Stomach smooth muscle (tissue), 2 donors: ENCODE results near the gene SLAMF7.

Experiments
- H3K27ac ChIP-seq: one replicate; pipeline ENCODE4 v1.7.0; 2013; ENCODE audit warnings: mild to moderate bottlenecking, low read length, inconsistent platforms
- H3K27me3 ChIP-seq, 2 donors: one replicate each; pipeline ENCODE4 v1.7.0; 2013; ENCODE audit warnings: low read length in 2 of 2; ENCODE audit not compliant: insufficient read depth in 2 of 2, control insufficient read depth in 1 of 2
- H3K36me3 ChIP-seq, 2 donors: one replicate each; pipeline ENCODE4 v1.7.0; 2013; ENCODE audit warnings: low read length in 2 of 2; ENCODE audit not compliant: control insufficient read depth in 2 of 2, insufficient read depth in 2 of 2
- H3K4me1 ChIP-seq: one replicate; pipeline ENCODE4 v1.7.0; 2013; ENCODE audit warnings: low read length; ENCODE audit not compliant: control insufficient read depth, insufficient read depth
- H3K4me3 ChIP-seq, 2 donors: one replicate each; pipeline ENCODE4 v1.7.0; 2013; ENCODE audit warnings: low read length in 2 of 2
- H3K9ac ChIP-seq, 2 donors: one replicate each; pipeline ENCODE4 v1.7.0; 2013; ENCODE audit warnings: low read length in 2 of 2, mild to moderate bottlenecking in 1 of 2
- H3K9me3 ChIP-seq, 2 donors: one replicate each; pipeline ENCODE4 v1.7.0; 2013; ENCODE audit warnings: low read length in 2 of 2; ENCODE audit not compliant: control insufficient read depth in 2 of 2
- donor health status: healthy.
- donor health status: Pancreatic carcinoma.

Gene SLAMF7

GRCh38 chr1:160747717-160748116, 8.7 kb downstream of the SLAMF7 start:
- H3K9ac ChIP-seq, result no peak overlapping the region
- no peak overlapping the region for H3K4me3 ChIP-seq
- peaks cover 0 to 5% of the 10 kb centered on the region in 2 donors for H3K27me3 ChIP-seq
- H3K27ac ChIP-seq, result no peak overlapping the region
- peaks cover 0 to 2% of the 10 kb centered on the region in 2 donors for H3K9me3 ChIP-seq
- no peaks in the 10 kb centered on the region for H3K36me3 ChIP-seq
- H3K4me1 ChIP-seq, result no peaks in the 10 kb centered on the region

- Histone ChIP-seq H3K27me3 (peaks cover 0 to 3% of the 10 kb centered on the region in 2 donors), H3K4me3 (no peak overlapping the region), H3K9ac (no peak overlapping the region), H3K36me3 (no peaks in the 10 kb centered on the region), H3K9me3 (peaks cover 0 to 2% of the 10 kb centered on the region in 2 donors), H3K27ac (no peak overlapping the region), H3K4me1 (no peaks in the 10 kb centered on the region)
These were observed 9.3 kb downstream of the SLAMF7 start for GRCh38 chr1:160748181-160748877.

DNA sequence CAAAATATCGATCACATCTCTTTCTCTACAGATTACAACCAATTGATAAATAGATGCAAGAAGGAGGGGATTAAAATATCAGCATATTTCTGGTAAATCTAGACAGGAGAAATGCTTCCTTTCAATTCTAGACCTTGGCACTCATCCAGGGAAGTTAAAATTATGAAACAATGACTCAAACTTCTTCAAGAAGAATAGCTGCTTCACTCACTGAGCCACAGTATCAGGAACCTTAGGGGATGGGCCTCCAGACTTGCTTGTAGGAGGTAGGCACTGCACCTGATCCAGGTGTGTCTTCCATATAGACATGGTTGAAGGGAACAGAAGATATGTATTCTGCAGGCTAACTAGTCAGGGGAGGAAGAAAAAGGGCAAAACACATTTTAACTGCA, 9.8 kb downstream of the SLAMF7 start:
- Histone ChIP-seq H3K27me3 (peaks cover 0 to 2% of the 10 kb centered on the region in 2 donors), H3K4me3 (no peak overlapping the region), H3K27ac (no peak overlapping the region), H3K9me3 (peaks cover 0 to 2% of the 10 kb centered on the region in 2 donors), H3K4me1 (no peaks in the 10 kb centered on the region), H3K36me3 (no peaks in the 10 kb centered on the region), H3K9ac (no peak overlapping the region)

DNA sequence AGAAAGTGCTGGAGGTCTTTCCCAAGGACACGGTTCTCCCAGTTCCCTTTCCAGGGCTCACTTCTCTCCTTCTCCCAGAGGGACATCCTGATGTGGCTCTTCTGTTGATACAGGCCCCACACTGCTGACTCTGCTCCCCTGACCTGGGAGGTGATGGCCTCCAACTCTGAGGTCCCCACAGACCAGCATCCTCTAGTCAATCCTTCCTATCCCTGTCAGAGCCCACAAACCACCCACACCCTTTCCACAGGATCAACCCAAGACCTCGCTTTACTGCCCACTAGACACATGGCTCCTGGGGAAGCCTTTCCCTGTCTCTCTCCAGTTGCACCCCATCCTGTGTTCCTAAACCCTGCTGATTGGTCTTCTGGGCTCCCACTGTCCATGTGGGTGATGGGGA, 11.6 kb downstream of the SLAMF7 start:
- no peak overlapping the region for H3K9ac ChIP-seq
- no peaks in the 10 kb centered on the region for H3K36me3 ChIP-seq
- H3K27ac ChIP-seq, result no peak overlapping the region
- H3K9me3 ChIP-seq, result peaks cover 0 to 2% of the 10 kb centered on the region in 2 donors
- H3K4me1 ChIP-seq, result no peaks in the 10 kb centered on the region
- H3K4me3 ChIP-seq, result no peak overlapping the region
- H3K27me3 ChIP-seq, result peaks cover 0 to 2% of the 10 kb centered on the region in 2 donors

DNA sequence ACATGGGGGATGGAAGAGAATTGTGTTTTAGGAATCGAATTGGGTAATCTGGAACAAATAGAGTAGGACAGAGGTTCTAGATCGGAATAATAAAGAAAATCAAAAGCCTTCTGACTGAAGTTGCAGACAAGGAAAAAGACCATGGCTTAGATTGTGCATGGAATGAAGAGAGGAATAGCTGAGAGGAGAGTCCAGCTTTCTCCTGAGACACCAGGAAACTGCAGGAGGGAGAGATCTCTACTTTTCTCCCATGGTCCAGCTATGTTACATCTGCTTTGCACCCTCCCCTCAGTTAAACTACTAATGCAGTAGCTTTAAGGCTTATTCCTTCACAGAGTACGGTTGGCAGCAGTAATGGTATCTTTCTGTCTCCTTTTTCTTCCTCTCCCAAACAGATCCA, 13.4 kb downstream of the SLAMF7 start:
- peaks cover 0 to 2% of the 10 kb centered on the region in 2 donors for H3K9me3 ChIP-seq
- peaks cover 0 to 2% of the 10 kb centered on the region in 2 donors for H3K27me3 ChIP-seq
- H3K9ac ChIP-seq, result no peak overlapping the region
- H3K27ac ChIP-seq, result no peak overlapping the region
- H3K36me3 ChIP-seq, result no peaks in the 10 kb centered on the region
- H3K4me1 ChIP-seq, result no peaks in the 10 kb centered on the region
- H3K4me3 ChIP-seq, result no peak overlapping the region

DNA sequence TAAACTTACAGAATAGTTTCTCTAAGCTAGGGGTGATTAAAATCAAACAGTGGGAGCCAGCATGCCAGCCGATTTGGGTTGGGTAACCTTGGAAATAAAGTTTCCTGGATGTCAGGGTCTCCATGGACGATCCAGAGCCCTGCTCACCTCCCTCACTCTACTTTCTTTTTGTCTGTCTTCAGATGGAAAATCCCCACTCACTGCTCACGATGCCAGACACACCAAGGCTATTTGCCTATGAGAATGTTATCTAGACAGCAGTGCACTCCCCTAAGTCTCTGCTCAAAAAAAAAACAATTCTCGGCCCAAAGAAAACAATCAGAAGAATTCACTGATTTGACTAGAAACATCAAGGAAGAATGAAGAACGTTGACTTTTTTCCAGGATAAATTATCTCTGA, 13.9 kb downstream of the SLAMF7 start:
- Histone ChIP-seq H3K9ac (no peak overlapping the region), H3K9me3 (peaks cover 0 to 2% of the 10 kb centered on the region in 2 donors), H3K36me3 (no peaks in the 10 kb centered on the region), H3K4me3 (no peak overlapping the region), H3K27ac (no peak overlapping the region), H3K4me1 (no peaks in the 10 kb centered on the region), H3K27me3 (peaks cover 0 to 2% of the 10 kb centered on the region in 2 donors)

DNA sequence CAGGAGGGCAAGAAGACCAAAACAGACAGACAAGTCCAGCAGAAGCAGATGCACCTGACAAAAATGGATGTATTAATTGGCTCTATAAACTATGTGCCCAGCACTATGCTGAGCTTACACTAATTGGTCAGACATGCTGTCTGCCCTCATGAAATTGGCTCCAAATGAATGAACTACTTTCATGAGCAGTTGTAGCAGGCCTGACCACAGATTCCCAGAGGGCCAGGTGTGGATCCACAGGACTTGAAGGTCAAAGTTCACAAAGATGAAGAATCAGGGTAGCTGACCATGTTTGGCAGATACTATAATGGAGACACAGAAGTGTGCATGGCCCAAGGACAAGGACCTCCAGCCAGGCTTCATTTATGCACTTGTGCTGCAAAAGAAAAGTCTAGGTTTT, 14.5 kb downstream of the SLAMF7 start:
- H3K9ac ChIP-seq, result no peak overlapping the region

DNA sequence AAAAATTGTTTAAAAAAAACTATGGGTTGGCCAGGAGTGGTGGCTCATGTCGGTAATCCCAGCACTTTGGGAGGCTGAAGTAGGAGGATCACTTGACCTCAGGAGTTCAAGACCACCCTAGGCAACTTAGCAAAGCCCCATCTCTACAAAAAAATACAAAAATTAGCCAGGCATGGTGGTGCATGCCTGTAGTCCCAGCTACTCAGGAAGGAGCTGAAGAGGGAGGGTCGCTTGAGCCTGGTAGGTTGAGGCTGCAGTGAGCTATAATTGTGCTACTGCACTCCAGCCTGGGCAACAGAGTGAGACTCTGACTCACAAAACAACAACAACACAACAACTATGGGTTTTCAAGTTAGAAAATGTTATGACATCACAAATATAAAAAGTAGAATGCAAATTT, 16.4 kb downstream of the SLAMF7 start:
- Histone ChIP-seq H3K27ac (no peak overlapping the region), H3K9me3 (no peaks in the 10 kb centered on the region), H3K9ac (no peak overlapping the region), H3K4me1 (no peaks in the 10 kb centered on the region), H3K36me3 (no peaks in the 10 kb centered on the region), H3K27me3 (peaks cover 0 to 2% of the 10 kb centered on the region in 2 donors), H3K4me3 (no peak overlapping the region)

More for the DNA sequence above, 14.5 kb downstream of the SLAMF7 start:
- Histone ChIP-seq H3K9me3 (peaks cover 0 to 2% of the 10 kb centered on the region in 2 donors), H3K36me3 (no peaks in the 10 kb centered on the region), H3K27me3 (peaks cover 0 to 2% of the 10 kb centered on the region in 2 donors), H3K27ac (no peak overlapping the region), H3K4me1 (no peaks in the 10 kb centered on the region), H3K4me3 (no peak overlapping the region)

GRCh38 chr1:160755911-160756848, 17.1 kb downstream of the SLAMF7 start:
- no peaks in the 10 kb centered on the region for H3K36me3 ChIP-seq
- H3K4me3 ChIP-seq, result no peak overlapping the region
- H3K27me3 ChIP-seq, result no peaks in the 10 kb centered on the region
- H3K9ac ChIP-seq, result no peak overlapping the region
- H3K9me3 ChIP-seq, result no peaks in the 10 kb centered on the region
- no peaks in the 10 kb centered on the region for H3K4me1 ChIP-seq
- H3K27ac ChIP-seq, result no peak overlapping the region

GRCh38 chr1:160756849-160757201, 17.8 kb downstream of the SLAMF7 start:
- Histone ChIP-seq H3K9ac (no peak overlapping the region), H3K4me1 (no peaks in the 10 kb centered on the region), H3K27ac (no peak overlapping the region), H3K36me3 (no peaks in the 10 kb centered on the region), H3K4me3 (no peak overlapping the region), H3K9me3 (no peaks in the 10 kb centered on the region), H3K27me3 (no peaks in the 10 kb centered on the region)

DNA sequence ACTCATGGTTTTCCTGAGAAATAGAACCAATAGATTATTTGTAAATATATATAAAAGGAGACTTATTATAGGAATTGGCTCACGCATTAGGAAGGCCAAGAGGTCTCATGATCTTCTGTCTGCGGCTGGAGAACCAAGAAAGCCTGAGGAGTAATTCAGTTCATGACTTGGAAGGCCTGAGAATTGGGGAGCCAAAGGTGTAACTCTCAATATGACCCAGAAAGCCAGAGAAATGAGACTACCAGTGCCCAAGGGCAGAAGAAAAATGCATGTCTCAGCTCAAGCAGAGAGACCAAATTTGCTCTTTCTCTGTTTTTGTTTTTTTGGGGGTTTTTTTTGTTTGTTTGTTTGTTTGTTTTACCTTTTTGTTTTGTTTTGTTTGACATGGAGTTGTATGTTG, 19.5 kb downstream of the SLAMF7 start:
- Histone ChIP-seq H3K4me3 (no peak overlapping the region), H3K9me3 (no peaks in the 10 kb centered on the region), H3K4me1 (no peaks in the 10 kb centered on the region), H3K27me3 (no peaks in the 10 kb centered on the region), H3K27ac (no peak overlapping the region), H3K9ac (no peak overlapping the region), H3K36me3 (no peaks in the 10 kb centered on the region)
